OCI-LY1 (cell line): Measurements from ENCODE around the gene SFRP2.

Source experiments
- CTCF ChIP-seq: fragments of 200-600 bp; sonication (generic), shearing (Covaris generic); IDR thresholded peaks from 2 replicates; pipeline ENCODE4 v1.5.1; 2017; ENCODE audit warnings: mild to moderate bottlenecking, antibody characterized with exemption, low read length, moderate library complexity, mixed read lengths
- EZH2 ChIP-seq: fragments of 200-600 bp; sonication (generic), shearing (Covaris generic); IDR thresholded peaks from 2 replicates; pipeline ENCODE4 v1.8.0; 2017; ENCODE audit warnings: borderline replicate concordance, mixed run types, mild to moderate bottlenecking, antibody characterized with exemption, low read length, moderate library complexity, mixed read lengths

GRCh38 chr4:153731239-153731638 lies 57.6 kb downstream of the SFRP2 start:
- TF ChIP-seq EZH2: no peak
- no peak for TF ChIP-seq CTCF
